HG03039 (cell line): Measurements from ENCODE around the gene IL26.
"Not testable (repeated sequence)": the region's sequence is repeated elsewhere in the genome, so short reads cannot be mapped to it uniquely, and the experiment has no call there.

Experiments used
- ATAC-seq: cut with Tn5 transposase; IDR thresholded peaks from one replicate; pipeline ENCODE4 v1.9.1; 2021; ENCODE audit warnings: mild to moderate bottlenecking, moderate library complexity; ENCODE audit not compliant: unreplicated experiment

The IL26 gene

GRCh38 chr12:68203460-68203875, 22.1 kb downstream of the IL26 start:
- ATAC-seq: no peak

GRCh38 chr12:68200854-68201253, 24.8 kb downstream of the IL26 start:
- no peak for ATAC-seq

GRCh38 chr12:68199127-68199526, 26.5 kb downstream of the IL26 start:
- ATAC-seq: no peak

- ATAC-seq: no peak
Measured at GRCh38 chr12:68198507-68199086, 27.0 kb downstream of the IL26 start.

- ATAC-seq: no peak
Measured at GRCh38 chr12:68190301-68190700, 35.3 kb downstream of the IL26 start.

GRCh38 chr12:68189821-68190242, 35.8 kb downstream of the IL26 start:
- ATAC-seq: no peak

- ATAC-seq: no peak
Measured at GRCh38 chr12:68185598-68185997, 40.0 kb downstream of the IL26 start.

GRCh38 chr12:68180792-68181744, 44.5 kb downstream of the IL26 start:
- no peak for ATAC-seq

- ATAC-seq: no peak
Measured at GRCh38 chr12:68178774-68179439, 46.7 kb downstream of the IL26 start.

GRCh38 chr12:68178184-68178583, 47.4 kb downstream of the IL26 start:
- no peak for ATAC-seq

- no peak for ATAC-seq
Measured at GRCh38 chr12:68177562-68177961, 48.0 kb downstream of the IL26 start.

GRCh38 chr12:68176257-68176656, 49.4 kb downstream of the IL26 start:
- ATAC-seq: no peak

GRCh38 chr12:68175557-68176061, 50.0 kb downstream of the IL26 start:
- ATAC-seq: peak; percentile 87

- not testable (repeated sequence) for ATAC-seq
Measured at GRCh38 chr12:68174761-68175160, 50.8 kb downstream of the IL26 start.

- no peak for ATAC-seq
Measured at GRCh38 chr12:68173792-68174191, 51.8 kb downstream of the IL26 start.

- ATAC-seq: no peak
Measured at GRCh38 chr12:68170726-68171125, 54.9 kb downstream of the IL26 start.

GRCh38 chr12:68169213-68169889, 56.3 kb downstream of the IL26 start:
- no peak for ATAC-seq

GRCh38 chr12:68166317-68166831, 59.2 kb downstream of the IL26 start:
- ATAC-seq: no peak

- ATAC-seq: peak; percentile 45
Measured at GRCh38 chr12:68163560-68164081, 62.0 kb downstream of the IL26 start.

- ATAC-seq: no peak
Measured at GRCh38 chr12:68162374-68162773, 63.2 kb downstream of the IL26 start.
